Measurements from ENCODE around the gene SEC14L3. TPM values are rescaled to one million over a fixed set of nuclear protein-coding genes. Genes with fewer than 3 reads are reported as not detected.
A peak's percentile ranks its signal among the peaks of the same experiment; 100 is the strongest.

The SEC14L3 gene
- total and polyA plus RNA-seq, 2 of the 13 experiments (the other 11 are each of a cell fraction or from before 2014, with no cell fraction given) = not detected

DNA sequence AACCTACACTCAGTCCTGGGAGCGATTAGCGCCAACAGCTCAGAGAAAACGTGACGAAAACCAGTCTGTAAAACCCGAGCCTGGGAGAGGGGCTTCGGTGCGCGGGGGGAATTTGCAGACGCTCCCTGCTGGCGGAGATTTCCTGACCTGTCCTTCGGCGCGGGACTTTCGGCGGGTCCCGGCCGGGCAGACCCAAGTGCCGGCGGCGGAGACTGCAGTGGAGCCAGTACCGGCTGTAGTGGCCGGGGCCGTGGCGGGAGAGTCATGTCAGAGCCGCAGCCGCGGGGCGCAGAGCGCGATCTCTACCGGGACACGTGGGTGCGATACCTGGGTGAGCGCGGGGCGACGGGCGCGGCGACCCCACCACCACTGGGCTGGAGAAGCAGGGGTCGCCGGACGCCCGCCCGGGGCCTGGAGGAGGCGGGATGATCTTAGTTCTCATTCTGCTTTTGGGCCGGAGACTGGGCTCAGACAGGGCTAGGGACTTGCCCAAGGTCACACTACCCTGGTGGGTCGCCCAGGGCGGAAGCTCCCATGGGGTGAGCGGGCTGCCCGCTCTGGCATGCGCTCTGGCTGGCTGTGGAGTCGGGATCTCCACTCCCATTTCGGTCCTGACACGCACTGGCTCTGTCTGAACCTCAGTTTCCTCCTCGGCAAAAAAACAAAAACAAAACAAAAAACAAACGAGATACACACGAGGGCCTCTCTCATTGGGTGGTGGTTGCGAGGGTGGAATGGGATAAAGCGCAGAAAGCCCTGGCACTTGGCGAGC is 46.0 kb downstream of the SEC14L3 start, which contains the start of gene MTFP1 (continued):
- TF ChIP-seq, protein P1, sequence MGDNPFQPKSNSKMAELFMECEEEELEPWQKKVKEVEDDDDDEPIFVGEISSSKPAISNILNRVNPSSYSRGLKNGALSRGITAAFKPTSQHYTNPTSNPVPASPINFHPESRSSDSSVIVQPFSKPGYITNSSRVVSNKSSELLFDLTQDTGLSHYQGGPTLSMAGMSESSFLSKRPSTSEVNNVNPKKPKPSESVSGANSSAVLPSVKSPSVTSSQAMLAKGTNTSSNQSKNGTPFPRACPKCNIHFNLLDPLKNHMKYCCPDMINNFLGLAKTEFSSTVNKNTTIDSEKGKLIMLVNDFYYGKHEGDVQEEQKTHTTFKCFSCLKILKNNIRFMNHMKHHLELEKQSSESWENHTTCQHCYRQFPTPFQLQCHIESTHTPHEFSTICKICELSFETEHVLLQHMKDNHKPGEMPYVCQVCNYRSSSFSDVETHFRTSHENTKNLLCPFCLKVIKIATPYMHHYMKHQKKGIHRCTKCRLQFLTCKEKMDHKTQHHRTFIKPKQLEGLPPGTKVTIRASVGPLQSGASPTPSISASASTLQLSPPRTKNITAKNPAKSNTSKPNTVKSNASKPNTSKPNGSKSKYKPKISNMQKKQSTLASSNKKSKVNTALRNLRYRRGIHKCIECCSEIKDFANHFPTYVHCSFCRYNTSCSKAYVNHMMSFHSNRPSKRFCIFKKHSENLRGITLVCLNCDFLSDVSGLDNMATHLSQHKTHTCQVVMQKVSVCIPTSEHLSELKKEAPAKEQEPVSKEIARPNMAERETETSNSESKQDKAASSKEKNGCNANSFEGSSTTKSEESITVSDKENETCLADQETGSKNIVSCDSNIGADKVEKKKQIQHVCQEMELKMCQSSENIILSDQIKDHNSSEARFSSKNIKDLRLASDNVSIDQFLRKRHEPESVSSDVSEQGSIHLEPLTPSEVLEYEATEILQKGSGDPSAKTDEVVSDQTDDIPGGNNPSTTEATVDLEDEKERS (CRISPR knock-in tag; IDR thresholded peaks at IDR 0.05) = no peak
- TF ChIP-seq NFYC (CRISPR knock-in tag; IDR thresholded peaks at IDR 0.05) (peak; percentile 38; the same call in 1 of the 2 replicates), CBX2 (IDR thresholded peaks at IDR 0.05; ENCODE audit: low read depth, low read length) (no peak), CBX2 (CRISPR knock-in tag; IDR thresholded peaks at IDR 0.05; ENCODE audit: low read depth) (no peak), HCFC1 (IDR thresholded peaks at IDR 0.05; ENCODE audit: low read depth, low read length) (no peak), ZNF260 (CRISPR knock-in tag; IDR thresholded peaks at IDR 0.05; ENCODE audit: borderline replicate concordance, low read depth) (no peak), NBN (conservative IDR thresholded peaks at IDR 0.05) (no peak), SAP130 (CRISPR knock-in tag; IDR thresholded peaks at IDR 0.05; ENCODE audit: low read depth) (peak; percentile 85), ZNF678 (CRISPR knock-in tag; IDR thresholded peaks at IDR 0.05) (no peak), ZNF777 (CRISPR knock-in tag; IDR thresholded peaks at IDR 0.05) (0 out of 2 replicates have a peak, but pooled peaks have one; percentile 23), NRL (CRISPR knock-in tag; IDR thresholded peaks at IDR 0.05; ENCODE audit: borderline replicate concordance) (no peak), ZKSCAN5 (CRISPR knock-in tag; IDR thresholded peaks at IDR 0.05) (no peak), TRIM24 (CRISPR knock-in tag; IDR thresholded peaks at IDR 0.05) (no peak), RBFOX2 (IDR thresholded peaks at IDR 0.05; ENCODE audit: low read depth, low read length) (peak; percentile 83), HMGA1 (CRISPR knock-in tag; conservative IDR thresholded peaks at IDR 0.05) (no peak), GABPA (IDR thresholded peaks at IDR 0.05; ENCODE audit: low read depth, low read length) (no peak), GABPA (CRISPR knock-in tag; IDR thresholded peaks at IDR 0.05; ENCODE audit: low read depth) (no peak), CBX1 (IDR thresholded peaks at IDR 0.05; ENCODE audit: low read depth) (no peak), HOXA3 (CRISPR knock-in tag; IDR thresholded peaks at IDR 0.05) (peak; percentile 61; the same call in 1 of the 2 replicates), CENPT (CRISPR knock-in tag; IDR thresholded peaks at IDR 0.05; ENCODE audit: low read depth) (no peak), FOSL2 (CRISPR knock-in tag; IDR thresholded peaks at IDR 0.05) (peak; percentile 31; the same call in 1 of the 2 replicates), ZNF788 (CRISPR knock-in tag; IDR thresholded peaks at IDR 0.05; ENCODE audit: borderline replicate concordance) (no peak; the same call in 1 of the 2 replicates), FUBP1 (CRISPR knock-in tag; IDR thresholded peaks at IDR 0.05; ENCODE audit: borderline replicate concordance) (no peak), MXD1 (CRISPR knock-in tag; IDR thresholded peaks at IDR 0.05) (peak; percentile 70; the same call in 1 of the 2 replicates)

All from HepG2 (cell line).